ENCODE data around the gene TTC17.

GRCh38 chr11:43360361-43361032 is 1.8 kb downstream of the TTC17 start:
- TF ChIP-seq POLR2AphosphoS5 (IDR thresholded peaks at IDR 0.05) (no peak), CTCF (IDR thresholded peaks at IDR 0.05) (no peak), POLR2A (IDR thresholded peaks at IDR 0.05) (no peak), EP300 (IDR thresholded peaks at IDR 0.05) (no peak)
